DND-41 (cell line): ENCODE results near the gene MYLK4.

Experiments
- ATAC-seq: fragments of 200-7000 bp; cut with Tn5 transposase; 3 replicates; pipeline ENCODE4 v1.9.1; 2021; ENCODE audit warnings: low read depth; ENCODE audit not compliant: insufficient read depth
- DNase-seq: peaks from one replicate; pipeline ENCODE4 v3.0.0-alpha.2; 2020
- H2AFZ ChIP-seq: 2 replicates; pipeline ENCODE4 v1.6.0; 2012; ENCODE audit warnings: low read depth, low read length
- H3K27ac ChIP-seq: 2 replicates; pipeline ENCODE4 v1.5.1; 2012; ENCODE audit warnings: low read length, inconsistent platforms
- H3K27me3 ChIP-seq: fragments of 200-600 bp; sonication (generic); 2 replicates; pipeline ENCODE4 v1.6.0; 2012; ENCODE audit warnings: low read length, mild to moderate bottlenecking, inconsistent platforms; ENCODE audit not compliant: insufficient read depth, poor library complexity
- H3K36me3 ChIP-seq: 2 replicates; pipeline ENCODE4 v1.5.1; 2012; ENCODE audit warnings: low read length, inconsistent platforms; ENCODE audit not compliant: insufficient read depth
- H3K4me1 ChIP-seq: 2 replicates; pipeline ENCODE4 v1.5.1; 2012; ENCODE audit warnings: mild to moderate bottlenecking, low read length; ENCODE audit not compliant: insufficient read depth
- H3K4me2 ChIP-seq: 2 replicates; pipeline ENCODE4 v1.6.0; 2012; ENCODE audit warnings: mild to moderate bottlenecking, moderate library complexity, low read length, inconsistent platforms; ENCODE audit not compliant: insufficient read depth
- H3K4me3 ChIP-seq, 2 experiments: fragments of 200-600 bp in 1 of 2; shearing (Covaris generic) in 1 of 2; 2 replicates each; pipeline ENCODE4 v1.5.1; 2012 to 2016; ENCODE audit warnings: inconsistent platforms in 2 of 2, low read length in 2 of 2, mild to moderate bottlenecking in 2 of 2, low read depth in 1 of 2, moderate library complexity in 1 of 2
- H3K79me2 ChIP-seq: 2 replicates; pipeline ENCODE4 v1.6.0; 2012; ENCODE audit warnings: low read length, inconsistent platforms; ENCODE audit not compliant: insufficient read depth
- H3K9ac ChIP-seq: 2 replicates; pipeline ENCODE4 v1.6.0; 2012; ENCODE audit warnings: low read depth, mild to moderate bottlenecking, inconsistent platforms, low read length, moderate library complexity
- H3K9me3 ChIP-seq: 2 replicates; pipeline ENCODE4 v1.5.1; 2012; ENCODE audit warnings: low read length, moderate library complexity, mild to moderate bottlenecking, inconsistent platforms; ENCODE audit not compliant: insufficient read depth, severe bottlenecking
- H4K20me1 ChIP-seq: 2 replicates; pipeline ENCODE4 v1.6.0; 2012; ENCODE audit warnings: low read length; ENCODE audit not compliant: insufficient read depth
- EZH2 ChIP-seq: IDR thresholded peaks from 3 replicates; pipeline ENCODE4 v1.6.1; 2012; ENCODE audit warnings: borderline replicate concordance, low read depth, mild to moderate bottlenecking, moderate library complexity, low read length, inconsistent platforms; ENCODE audit not compliant: severe bottlenecking
- TF ChIP-seq, protein P1 (sequence below): IDR thresholded peaks from 2 replicates; pipeline ENCODE4 v1.5.1; 2012; ENCODE audit warnings: borderline replicate concordance, low read length, moderate library complexity, mild to moderate bottlenecking; ENCODE audit not compliant: poor library complexity, severe bottlenecking; ENCODE audit errors: extremely low read depth

The MYLK4 gene

DNA sequence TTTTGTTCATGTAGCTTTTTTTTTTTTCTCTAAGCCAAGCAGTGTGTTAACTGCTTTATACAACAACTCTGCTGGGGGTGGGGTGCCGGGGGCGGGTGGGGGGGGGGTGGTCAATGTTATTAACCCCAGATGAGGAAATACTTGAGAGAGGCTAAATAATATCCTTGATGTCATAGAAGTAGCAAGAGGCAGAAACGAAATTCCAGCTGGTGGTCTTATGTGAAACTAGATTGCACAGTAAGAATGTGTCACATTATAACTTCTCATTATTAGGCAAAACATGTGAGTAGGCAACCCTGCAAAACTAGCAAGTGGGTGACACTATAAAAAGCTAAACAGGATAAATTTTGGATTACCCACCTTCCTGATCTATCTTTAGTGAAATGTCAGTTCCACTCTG, 12.8 kb downstream of the MYLK4 start:
- Histone ChIP-seq H3K4me3 (no peak overlapping the region), H3K9me3 (no peaks in the 10 kb centered on the region), H4K20me1 (no peaks in the 10 kb centered on the region), H3K36me3 (no peaks in the 10 kb centered on the region), H3K4me1 (no peaks in the 10 kb centered on the region), H3K27me3 (peaks cover 3% of the 10 kb centered on the region), H3K27ac (no peak overlapping the region), H3K4me2 (no peak overlapping the region), H3K9ac (no peak overlapping the region), H2AFZ (no peak overlapping the region), H3K79me2 (no peaks in the 10 kb centered on the region)
- no peak for TF ChIP-seq EZH2
- TF ChIP-seq, protein P1, sequence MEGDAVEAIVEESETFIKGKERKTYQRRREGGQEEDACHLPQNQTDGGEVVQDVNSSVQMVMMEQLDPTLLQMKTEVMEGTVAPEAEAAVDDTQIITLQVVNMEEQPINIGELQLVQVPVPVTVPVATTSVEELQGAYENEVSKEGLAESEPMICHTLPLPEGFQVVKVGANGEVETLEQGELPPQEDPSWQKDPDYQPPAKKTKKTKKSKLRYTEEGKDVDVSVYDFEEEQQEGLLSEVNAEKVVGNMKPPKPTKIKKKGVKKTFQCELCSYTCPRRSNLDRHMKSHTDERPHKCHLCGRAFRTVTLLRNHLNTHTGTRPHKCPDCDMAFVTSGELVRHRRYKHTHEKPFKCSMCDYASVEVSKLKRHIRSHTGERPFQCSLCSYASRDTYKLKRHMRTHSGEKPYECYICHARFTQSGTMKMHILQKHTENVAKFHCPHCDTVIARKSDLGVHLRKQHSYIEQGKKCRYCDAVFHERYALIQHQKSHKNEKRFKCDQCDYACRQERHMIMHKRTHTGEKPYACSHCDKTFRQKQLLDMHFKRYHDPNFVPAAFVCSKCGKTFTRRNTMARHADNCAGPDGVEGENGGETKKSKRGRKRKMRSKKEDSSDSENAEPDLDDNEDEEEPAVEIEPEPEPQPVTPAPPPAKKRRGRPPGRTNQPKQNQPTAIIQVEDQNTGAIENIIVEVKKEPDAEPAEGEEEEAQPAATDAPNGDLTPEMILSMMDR: no peak
- no peak for DNase-seq
- ATAC-seq: no peak

DNA sequence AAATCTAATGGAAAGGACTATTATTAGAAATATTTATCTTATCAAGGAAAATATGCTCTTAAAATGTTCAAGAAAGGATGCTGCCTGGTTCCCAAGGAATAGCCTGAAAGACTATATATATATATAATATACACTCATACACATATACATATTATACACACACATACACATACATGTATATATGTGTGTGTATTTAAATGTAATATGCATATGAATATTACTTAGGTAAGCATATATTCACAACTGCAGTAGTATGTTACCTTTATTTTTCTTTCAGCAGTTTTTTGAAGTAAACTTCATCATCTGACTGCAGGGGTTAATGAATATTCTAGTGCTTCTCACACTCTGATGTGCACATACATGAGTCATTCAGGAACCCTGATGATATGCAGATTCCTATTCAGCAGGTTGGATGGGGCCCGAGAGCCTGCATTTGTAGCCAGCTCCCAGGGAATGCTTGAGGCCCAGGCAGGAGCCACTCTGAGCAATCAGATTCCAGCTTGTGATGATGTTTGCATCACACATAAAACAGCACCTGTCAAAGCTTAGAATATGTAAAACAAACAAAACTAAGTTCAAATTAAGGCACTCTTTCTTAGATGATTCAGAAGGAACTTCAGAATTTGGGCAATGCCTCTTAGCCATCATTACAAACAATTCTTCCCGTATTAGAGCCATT, 16.1 kb downstream of the MYLK4 start:
- Histone ChIP-seq H3K4me2 (no peak overlapping the region), H3K79me2 (no peaks in the 10 kb centered on the region), H4K20me1 (no peaks in the 10 kb centered on the region), H3K4me1 (no peaks in the 10 kb centered on the region), H3K4me3 (no peak overlapping the region), H3K36me3 (no peaks in the 10 kb centered on the region), H3K9ac (no peak overlapping the region), H3K27ac (no peak overlapping the region), H2AFZ (no peak overlapping the region), H3K27me3 (peaks cover 6% of the 10 kb centered on the region), H3K9me3 (no peaks in the 10 kb centered on the region)
- no peak for ATAC-seq
- no peak for DNase-seq
- TF ChIP-seq EZH2: no peak
- TF ChIP-seq, protein P1: no peak

DNA sequence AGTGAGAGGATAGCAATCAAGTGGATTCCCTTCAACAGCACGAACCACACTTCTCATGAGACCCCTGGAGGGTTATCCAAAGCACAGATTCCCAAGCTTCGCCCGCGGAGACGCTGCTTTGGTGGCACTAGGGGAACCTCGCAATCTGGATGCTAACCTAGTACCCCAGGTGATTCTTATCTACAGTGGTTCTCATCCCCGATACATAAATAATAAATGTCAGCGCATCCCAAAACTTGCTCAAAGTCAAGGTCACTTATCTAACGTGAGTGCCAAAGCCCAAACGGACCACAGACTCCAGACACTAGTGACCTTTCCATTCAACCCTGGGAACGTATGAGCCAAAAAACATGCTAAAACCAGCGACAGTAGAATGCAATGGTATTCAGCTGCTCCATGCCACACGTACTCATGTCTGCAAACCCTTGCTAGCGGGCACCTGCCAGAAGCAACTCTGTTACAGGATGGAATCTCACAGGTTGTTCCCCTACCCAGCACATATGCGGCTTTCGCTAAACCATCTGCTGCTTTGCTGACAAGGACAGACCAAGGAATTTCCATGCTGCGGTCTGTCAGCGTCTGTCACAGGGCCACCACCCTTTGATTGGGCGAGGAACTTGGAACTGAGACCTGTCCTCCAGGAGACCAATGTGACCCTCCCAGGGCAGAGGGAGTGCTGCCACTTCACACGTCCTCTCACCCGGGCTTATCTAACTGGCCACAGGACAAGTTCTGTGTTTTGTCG, 16.8 kb downstream of the MYLK4 start:
- Histone ChIP-seq H3K4me1 (no peaks in the 10 kb centered on the region), H3K4me3 (no peak overlapping the region), H3K27ac (no peak overlapping the region), H3K9me3 (no peaks in the 10 kb centered on the region), H3K27me3 (peaks cover 6% of the 10 kb centered on the region), H3K9ac (no peak overlapping the region), H3K4me2 (no peak overlapping the region), H2AFZ (no peak overlapping the region), H4K20me1 (no peaks in the 10 kb centered on the region), H3K79me2 (no peaks in the 10 kb centered on the region), H3K36me3 (no peaks in the 10 kb centered on the region)
- ATAC-seq: no peak
- no peak for DNase-seq
- TF ChIP-seq EZH2: no peak
- TF ChIP-seq, protein P1: no peak
